ENCODE measurements around the gene ANAPC16. TPM values are rescaled to one million over a fixed set of nuclear protein-coding genes. Genes with fewer than 3 reads are reported as not detected.

The ANAPC16 gene
- total RNA-seq (10 to 100 TPM; 86.0 to 97.0 TPM), polyA plus RNA-seq (ENCODE audit: insufficient read length in 6 of 6) (100 to 1,000 TPM; 141 to 167 (median 159) TPM)
- long read RNA-seq, donor 1, transcript ANAPC16-203 (3 exons, 734 nt), result minor isoform, 14 of 154 reads
- long read RNA-seq, donor 1, transcript ANAPC16-201 (4 exons, 3,195 nt), result major isoform, 57 of 154 reads
- long read RNA-seq, donor 1, partial matches to known transcripts, result 33 of 154 reads
- long read RNA-seq, donor 1, other reads (novel, unspliced or antisense), result 44 of 154 reads
- long read RNA-seq, donor 2, transcript ANAPC16-203 (3 exons, 734 nt), result minor isoform, 13 of 102 reads
- long read RNA-seq, donor 2, transcript ANAPC16-201 (4 exons, 3,195 nt), result major isoform, 29 of 102 reads
- long read RNA-seq, donor 2, partial matches to known transcripts, result 11 of 102 reads
- long read RNA-seq, donor 2, other reads (novel, unspliced or antisense), result 42 of 102 reads
- long read RNA-seq, donor 3, transcript ANAPC16-205 (5 exons, 3,567 nt), result minor isoform, 7 of 148 reads
- long read RNA-seq, donor 3, transcript ANAPC16-201 (4 exons, 3,195 nt), result major isoform, 43 of 148 reads
- long read RNA-seq, donor 3, transcript ANAPC16-203 (3 exons, 734 nt), result minor isoform, 6 of 148 reads
- long read RNA-seq, donor 3, partial matches to known transcripts, result 52 of 148 reads
- long read RNA-seq, donor 3, other reads (novel, unspliced or antisense), result 36 of 148 reads
- long read RNA-seq, donor 4, transcript ANAPC16-201 (4 exons, 3,195 nt), result major isoform, 43 of 151 reads
- long read RNA-seq, donor 4, transcript ANAPC16-203 (3 exons, 734 nt), result minor isoform, 8 of 151 reads
- long read RNA-seq, donor 4, transcript ANAPC16-202 (3 exons, 1,828 nt), result minor isoform, 5 of 151 reads
- long read RNA-seq, donor 4, partial matches to known transcripts, result 31 of 151 reads
- long read RNA-seq, donor 4, other reads (novel, unspliced or antisense), result 63 of 151 reads
- long read RNA-seq, donor 5, transcript ANAPC16-201 (4 exons, 3,195 nt), result major isoform, 51 of 138 reads
- long read RNA-seq, donor 5, transcript ANAPC16-203 (3 exons, 734 nt), result minor isoform, 15 of 138 reads
- long read RNA-seq, donor 5, partial matches to known transcripts, result 24 of 138 reads
- long read RNA-seq, donor 5, other reads (novel, unspliced or antisense), result 41 of 138 reads
- long read RNA-seq, donor 6, transcript ANAPC16-203 (3 exons, 734 nt), result minor isoform, 7 of 186 reads
- long read RNA-seq, donor 6, transcript ANAPC16-201 (4 exons, 3,195 nt), result major isoform, 57 of 186 reads
- long read RNA-seq, donor 6, transcript ANAPC16-205 (5 exons, 3,567 nt), result minor isoform, 5 of 186 reads
- long read RNA-seq, donor 6, partial matches to known transcripts, result 80 of 186 reads
- long read RNA-seq, donor 6, other reads (novel, unspliced or antisense), result 33 of 186 reads
- long read RNA-seq, donor 7, transcript ANAPC16-202 (3 exons, 1,828 nt), result minor isoform, 5 of 79 reads
- long read RNA-seq, donor 7, transcript ANAPC16-201 (4 exons, 3,195 nt), result major isoform, 34 of 79 reads
- long read RNA-seq, donor 7, transcript ANAPC16-205 (5 exons, 3,567 nt), result minor isoform, 8 of 79 reads
- long read RNA-seq, donor 7, partial matches to known transcripts, result 0 of 79 reads
- long read RNA-seq, donor 7, other reads (novel, unspliced or antisense), result 28 of 79 reads
- long read RNA-seq, donor 8, transcript ANAPC16-201 (4 exons, 3,195 nt), result major isoform, 39 of 75 reads
- long read RNA-seq, donor 8, transcript ANAPC16-203 (3 exons, 734 nt), result minor isoform, 5 of 75 reads
- long read RNA-seq, donor 8, partial matches to known transcripts, result 0 of 75 reads
- long read RNA-seq, donor 8, other reads (novel, unspliced or antisense), result 29 of 75 reads
- long read RNA-seq, donor 9, result 0 reads
- long read RNA-seq, donor 10, transcript ANAPC16-201 (4 exons, 3,195 nt), result major isoform, 53 of 158 reads
- long read RNA-seq, donor 10, transcript ANAPC16-203 (3 exons, 734 nt), result minor isoform, 5 of 158 reads
- long read RNA-seq, donor 10, partial matches to known transcripts, result 39 of 158 reads
- long read RNA-seq, donor 10, other reads (novel, unspliced or antisense), result 57 of 158 reads
- long read RNA-seq, donor 11, transcript ANAPC16-201 (4 exons, 3,195 nt), result major isoform, 18 of 41 reads
- long read RNA-seq, donor 11, partial matches to known transcripts, result 5 of 41 reads
- long read RNA-seq, donor 11, other reads (novel, unspliced or antisense), result 9 of 41 reads
- long read RNA-seq, donor 12, transcript ANAPC16-201 (4 exons, 3,195 nt), result major isoform, 36 of 130 reads
- long read RNA-seq, donor 12, partial matches to known transcripts, result 52 of 130 reads
- long read RNA-seq, donor 12, other reads (novel, unspliced or antisense), result 33 of 130 reads

- peak in 1 of 2 donors; percentile 10 for TF ChIP-seq CTCF (IDR thresholded peaks at IDR 0.05)
- H3K27me3 ChIP-seq, result no peaks in the 10 kb centered on the region
- peaks cover 8 to 59% of the 10 kb centered on the region in 2 donors for H3K4me1 ChIP-seq
- peak; percentile 92 to 98 (median 96) for DNase-seq
- intact Hi-C loops (cut with DNase I), result no loop called here
- ATAC-seq, result peak; percentile 97
- H3K27ac ChIP-seq, result peak within 1 kb of the TSS; percentile 97 to 99
- peak within 1 kb of the TSS; percentile 64 to 65 for H3K4me3 ChIP-seq
- peaks cover 0 to 23% of the 10 kb centered on the region in 2 donors for H3K36me3 ChIP-seq
- no peaks in the 10 kb centered on the region for H3K9me3 ChIP-seq
Measured at GRCh38 chr10:72215611-72216549, at the start of gene ANAPC16, which contains the start of gene ASCC1. ANAPC16 (plus strand) TSS chr10:72216012; CDS start chr10:72223915, 7,903 bp downstream. ASCC1 (minus strand) TSS chr10:72216276; CDS start chr10:72213298, 2,978 bp downstream.

GRCh38 chr10:72167118-72167517, 48.7 kb upstream of the ANAPC16 start:
- DNase-seq (no peak), ATAC-seq (no peak)
- intact Hi-C loops (cut with DNase I), result no loop called here
- no peak overlapping the region for H3K27ac ChIP-seq
- H3K9me3 ChIP-seq, result no peaks in the 10 kb centered on the region
- H3K4me3 ChIP-seq, result no peak overlapping the region
- no peaks in the 10 kb centered on the region for H3K27me3 ChIP-seq
- H3K36me3 ChIP-seq, result no peaks in the 10 kb centered on the region
- no peak for TF ChIP-seq CTCF (IDR thresholded peaks at IDR 0.05)
- H3K4me1 ChIP-seq, result peaks cover 0 to 31% of the 10 kb centered on the region in 2 donors

GRCh38 chr10:72170263-72170662, 45.5 kb upstream of the ANAPC16 start:
- H3K36me3 ChIP-seq, result no peaks in the 10 kb centered on the region
- intact Hi-C loops (cut with DNase I), result no loop called here
- no peak overlapping the region for H3K4me3 ChIP-seq
- peaks cover 4 to 29% of the 10 kb centered on the region in 2 donors for H3K4me1 ChIP-seq
- ATAC-seq, result peak; percentile 88
- DNase-seq, result peak in 3 of 4 donors; percentile 38 to 87 (median 80)
- no peak for TF ChIP-seq CTCF (IDR thresholded peaks at IDR 0.05)
- H3K27me3 ChIP-seq, result no peaks in the 10 kb centered on the region
- no peaks in the 10 kb centered on the region for H3K9me3 ChIP-seq
- H3K27ac ChIP-seq, result peak overlapping the region; percentile 21 to 56

Data from left lung (tissue), 14 donors.